ENCODE results near the gene BRWD1.

GRCh38 chr21:39178421-39178820 is 135.0 kb downstream of the BRWD1 start:
- TF ChIP-seq POLR2AphosphoS5 (IDR thresholded peaks at IDR 0.05) (no peak), POLR2A (IDR thresholded peaks at IDR 0.05) (no peak), CTCF (IDR thresholded peaks at IDR 0.05) (no peak), EP300 (IDR thresholded peaks at IDR 0.05; ENCODE audit: low read depth) (no peak)

Measured in transverse colon (tissue), 4 donors.